Inferior parietal cortex (tissue), 1 donor: ENCODE results near the gene ANKRD40CL.
"Not testable (repeated sequence)": the region's sequence is repeated elsewhere in the genome, so short reads cannot be mapped to it uniquely, and the experiment has no call there.

Experiments
- DNase-seq: peaks from one replicate; pipeline ENCODE4 v3.0.0-alpha.2; 2016; ENCODE audit errors: extremely low spot score

ANKRD40CL gene, protein sequence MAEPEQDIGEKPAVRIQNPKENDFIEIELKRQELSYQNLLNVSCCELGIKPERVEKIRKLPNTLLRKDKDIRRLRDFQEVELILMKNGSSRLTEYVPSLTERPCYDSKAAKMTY

DNA sequence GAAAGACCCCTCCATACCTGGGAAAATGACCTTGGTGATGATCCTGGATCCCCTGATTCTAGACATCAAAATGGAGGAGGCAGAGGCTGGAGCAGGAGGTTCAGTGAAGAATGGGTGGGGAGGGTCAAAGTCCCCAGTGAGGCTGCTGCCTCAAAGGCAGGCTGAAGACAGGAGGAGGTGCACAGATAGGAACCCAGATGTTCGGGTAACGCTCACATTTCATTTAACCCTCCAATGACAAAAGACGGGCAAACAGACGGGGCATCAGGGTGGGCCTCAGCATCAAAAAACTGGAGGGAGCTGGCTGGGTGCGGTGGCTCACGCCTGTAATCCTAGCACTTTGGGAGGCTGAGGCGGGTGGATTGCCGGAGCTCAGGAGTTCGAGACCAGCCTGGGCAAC is at the start of gene ANKRD40CL:
Gene ANKRD40CL (minus strand): TSS at position 73 of the 400 bp plus-strand sequence. CDS start 605 bp downstream, outside the sequence.
- no peak for DNase-seq

DNA sequence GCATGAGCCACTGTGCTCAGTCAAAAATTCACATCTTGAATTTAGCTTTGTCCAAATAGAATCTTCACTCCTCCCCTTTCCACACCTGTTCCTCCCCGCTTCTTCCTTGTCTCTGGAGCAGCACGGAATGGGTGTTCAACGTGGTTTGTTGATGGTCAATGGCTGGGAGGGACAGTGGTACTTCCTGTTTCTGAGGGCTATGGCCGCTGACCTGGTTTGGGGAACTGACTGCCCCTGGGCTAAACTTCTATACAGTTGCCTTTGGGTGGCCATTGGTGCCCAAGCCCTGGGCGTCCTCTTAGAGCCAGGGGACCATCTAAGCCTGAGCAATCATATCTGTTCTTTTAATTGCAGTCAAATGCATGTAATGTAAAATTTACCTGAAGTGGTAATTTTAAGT is 49.0 kb upstream of the ANKRD40CL start:
- DNase-seq, result no peak

DNA sequence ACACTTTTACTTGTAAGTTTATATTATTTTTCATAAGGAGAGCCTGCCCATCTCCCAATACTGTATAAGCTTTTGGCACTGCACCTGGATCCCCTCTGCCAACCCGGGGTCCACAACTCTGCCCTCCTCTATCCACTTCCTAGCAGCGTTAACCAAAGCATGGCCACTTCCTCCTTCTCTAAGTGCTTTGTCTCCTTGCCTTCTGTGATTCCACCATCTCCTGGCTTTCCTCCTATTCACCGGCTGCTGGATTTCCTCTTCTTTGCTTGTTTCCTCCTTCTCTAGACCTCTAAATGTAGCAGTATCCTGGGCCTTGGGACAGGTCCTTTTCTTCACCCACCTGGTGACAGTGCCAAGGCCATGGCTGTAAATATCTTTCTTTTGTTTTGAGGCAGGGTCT is 48.1 kb upstream of the ANKRD40CL start:
- no peak for DNase-seq

DNA sequence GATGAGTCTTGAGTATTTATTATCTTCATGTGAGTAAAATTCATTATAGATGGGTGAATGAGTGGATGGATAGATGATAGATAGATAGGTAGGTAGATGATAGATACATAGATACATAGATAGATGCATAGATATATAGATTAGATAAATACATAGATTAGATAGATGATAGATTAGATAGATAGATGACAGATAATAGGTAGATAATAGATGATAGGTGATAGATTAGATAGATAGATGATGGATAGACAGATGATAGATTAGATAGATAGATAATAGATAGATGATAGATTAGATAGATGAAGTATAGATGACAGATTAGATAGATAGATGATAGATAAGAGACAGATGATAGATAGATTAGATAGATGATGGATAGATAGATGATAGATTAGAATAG is 46.3 kb upstream of the ANKRD40CL start:
- DNase-seq, result no peak

DNA sequence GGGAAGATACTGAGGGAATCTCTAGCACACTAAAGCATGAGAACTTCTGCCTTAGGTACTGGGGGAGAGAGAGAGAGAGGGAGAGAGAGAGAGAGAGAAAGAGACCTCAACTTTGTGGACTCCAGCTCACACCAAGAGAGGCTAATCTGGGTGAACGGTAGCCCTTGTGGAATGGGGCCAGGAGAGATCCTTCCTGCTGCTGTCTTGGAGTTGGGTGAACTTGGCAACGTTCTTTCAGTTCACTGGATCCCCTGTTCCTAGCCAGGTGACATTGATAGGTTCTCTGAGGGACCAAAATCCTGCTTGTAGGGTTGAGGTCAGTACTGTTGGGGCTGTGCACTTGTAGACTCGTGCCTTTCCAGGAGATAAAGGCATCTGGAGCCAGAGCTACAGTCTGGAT is 41.6 kb upstream of the ANKRD40CL start:
- DNase-seq, result no peak

DNA sequence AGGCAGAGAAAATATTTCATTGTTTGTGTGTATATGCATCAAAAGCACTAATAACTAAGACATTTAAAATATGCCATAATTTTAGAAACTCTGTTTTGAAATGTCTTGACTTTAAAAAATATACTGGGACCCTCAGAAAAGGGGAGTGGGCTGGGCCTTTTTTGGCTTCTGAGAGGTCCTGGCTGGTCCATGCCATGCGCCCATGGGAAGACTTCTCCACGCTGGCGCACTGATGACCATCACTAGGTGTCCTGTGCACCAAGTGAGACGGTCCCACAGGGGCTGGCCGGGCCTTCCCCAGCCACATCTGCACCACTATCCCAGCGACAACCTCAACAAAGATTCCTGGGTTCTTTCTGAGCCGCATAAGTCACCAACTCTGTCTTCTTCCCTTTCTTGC is 41.1 kb upstream of the ANKRD40CL start:
- no peak for DNase-seq

DNA sequence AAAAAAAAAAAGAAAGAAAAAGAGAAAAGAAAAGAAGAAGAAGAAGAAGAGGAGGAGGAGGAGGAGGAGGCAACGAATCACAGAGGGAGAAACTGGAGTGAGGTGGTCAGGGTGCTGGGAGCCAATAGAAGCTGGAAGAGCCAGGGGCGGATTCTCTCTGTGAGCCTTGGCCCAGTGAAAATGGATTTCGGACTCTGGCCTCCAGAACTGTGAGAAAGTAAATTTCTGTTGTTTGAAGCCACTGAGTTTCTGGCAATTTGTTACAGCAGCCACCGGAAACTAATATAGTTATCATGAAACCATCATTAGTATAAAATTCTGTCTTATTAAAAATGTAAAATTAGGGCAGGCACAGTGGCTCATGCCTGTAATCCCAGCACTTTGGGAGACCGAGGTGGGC is 40.4 kb upstream of the ANKRD40CL start:
- no peak for DNase-seq

DNA sequence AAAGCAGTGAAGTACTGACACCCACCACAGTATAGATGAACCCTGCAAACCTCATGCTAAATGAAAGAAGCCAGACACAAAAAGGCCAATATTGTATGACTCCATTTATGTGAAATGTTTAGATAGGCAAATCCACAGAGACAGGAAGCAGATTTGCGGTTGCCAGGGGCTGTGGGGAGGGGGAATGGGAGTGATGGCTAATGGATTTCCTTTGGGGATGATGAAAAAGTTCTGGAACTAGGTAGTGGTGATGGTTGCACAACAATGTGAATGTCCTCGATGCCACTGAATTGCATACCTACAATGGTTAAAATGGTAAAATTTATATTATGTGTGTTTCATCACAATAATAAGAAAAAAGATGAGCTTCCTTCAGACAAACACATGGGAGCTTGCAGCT is 39.7 kb upstream of the ANKRD40CL start:
- DNase-seq, result no peak

DNA sequence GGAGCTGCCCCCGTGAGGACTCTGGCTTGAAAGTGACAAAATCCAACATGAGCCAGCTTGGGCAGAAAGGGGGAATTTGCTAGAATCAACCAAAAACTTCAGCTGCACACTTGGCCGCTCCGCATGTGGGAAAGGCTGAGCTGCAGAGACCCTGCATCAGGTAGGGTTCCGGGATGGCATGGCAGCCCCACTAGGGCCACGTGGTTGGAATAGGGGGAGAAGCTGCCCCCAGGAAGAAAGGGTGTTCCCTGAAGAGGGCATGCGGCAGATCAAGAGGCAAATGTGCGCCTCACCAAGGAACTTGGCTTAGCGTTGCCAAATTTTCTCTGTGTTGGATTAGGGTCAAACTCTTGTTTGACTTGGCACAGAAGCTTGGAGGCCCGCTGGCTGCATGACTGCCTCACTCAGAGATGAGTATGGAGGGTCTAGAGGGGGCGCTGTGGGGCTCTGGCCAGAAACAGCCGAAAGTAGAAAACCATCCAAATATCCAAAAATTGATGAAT is 38.9 kb upstream of the ANKRD40CL start:
- no peak for DNase-seq

DNA sequence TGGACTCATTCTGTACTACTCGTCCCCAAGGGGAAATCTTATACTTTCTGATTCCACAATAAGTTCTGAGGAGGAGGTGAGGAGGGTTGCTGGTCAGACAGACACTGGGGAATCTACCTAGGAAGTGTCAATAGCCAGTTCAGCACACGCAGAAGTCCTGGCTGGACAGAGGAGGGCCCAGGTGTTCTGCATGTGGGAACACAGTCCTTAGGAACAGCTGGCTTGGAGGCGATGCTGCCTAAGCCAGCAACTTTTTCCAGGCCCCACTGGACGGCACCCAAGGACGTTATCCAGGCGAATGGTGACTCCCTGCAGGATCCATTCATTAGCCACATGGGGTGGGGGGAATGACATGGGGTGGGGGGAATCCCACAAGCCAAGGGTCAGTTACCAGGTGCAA is 38.2 kb upstream of the ANKRD40CL start:
- no peak for DNase-seq

DNA sequence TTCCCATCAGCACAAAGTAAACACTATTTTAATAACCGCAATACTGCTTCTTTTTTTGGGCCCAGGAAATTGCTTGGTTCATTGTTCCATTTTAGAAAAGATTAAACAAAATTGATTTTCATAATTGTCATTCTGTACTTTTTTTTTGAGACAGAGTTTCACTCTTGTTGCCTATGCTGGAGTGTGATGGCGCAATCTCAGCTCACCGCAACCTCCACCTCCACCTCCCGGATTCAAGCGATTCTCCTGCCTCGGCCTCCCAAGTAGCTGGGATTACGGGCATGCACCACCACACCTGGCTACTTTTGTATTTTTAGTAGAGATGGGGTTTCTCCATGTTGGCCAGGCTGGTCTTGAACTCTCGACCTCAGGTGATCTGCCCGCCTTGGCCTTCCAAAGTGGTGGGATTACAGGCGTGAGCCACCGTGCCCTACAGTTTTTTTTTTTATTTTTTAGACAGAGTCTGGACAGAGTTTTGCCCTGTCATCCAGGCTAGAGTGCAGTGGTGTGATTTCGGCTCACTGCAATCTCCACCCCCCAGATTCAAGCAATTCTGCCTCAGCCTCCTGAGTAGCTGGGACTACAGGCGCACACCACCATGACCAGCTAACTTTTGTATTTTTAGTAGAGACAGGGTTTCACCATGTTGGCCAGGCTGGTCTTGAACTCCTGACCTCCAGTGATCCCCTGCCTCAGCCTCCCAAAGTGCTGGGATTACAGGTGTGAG is 37.6 kb upstream of the ANKRD40CL start:
- DNase-seq, result not testable (repeated sequence)

DNA sequence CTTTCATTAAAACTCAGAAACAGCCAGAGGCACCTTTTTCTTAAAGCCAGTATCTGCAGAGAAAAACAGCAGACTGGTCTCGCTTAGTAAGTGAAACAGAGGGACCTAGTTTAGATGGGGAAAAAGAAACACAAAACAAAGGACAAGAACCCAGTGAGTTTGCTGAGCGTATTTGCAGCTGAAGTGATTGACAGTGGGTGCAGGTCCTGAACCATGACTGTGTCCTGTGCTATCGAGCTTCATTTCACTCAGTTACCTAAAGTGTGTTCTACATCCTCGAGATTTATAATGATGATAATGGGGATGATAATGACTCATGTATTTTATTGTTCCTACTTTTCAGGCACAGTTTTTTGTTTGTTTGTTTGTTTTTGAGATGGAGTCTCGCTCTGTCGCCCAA is 36.4 kb upstream of the ANKRD40CL start:
- DNase-seq, result no peak

DNA sequence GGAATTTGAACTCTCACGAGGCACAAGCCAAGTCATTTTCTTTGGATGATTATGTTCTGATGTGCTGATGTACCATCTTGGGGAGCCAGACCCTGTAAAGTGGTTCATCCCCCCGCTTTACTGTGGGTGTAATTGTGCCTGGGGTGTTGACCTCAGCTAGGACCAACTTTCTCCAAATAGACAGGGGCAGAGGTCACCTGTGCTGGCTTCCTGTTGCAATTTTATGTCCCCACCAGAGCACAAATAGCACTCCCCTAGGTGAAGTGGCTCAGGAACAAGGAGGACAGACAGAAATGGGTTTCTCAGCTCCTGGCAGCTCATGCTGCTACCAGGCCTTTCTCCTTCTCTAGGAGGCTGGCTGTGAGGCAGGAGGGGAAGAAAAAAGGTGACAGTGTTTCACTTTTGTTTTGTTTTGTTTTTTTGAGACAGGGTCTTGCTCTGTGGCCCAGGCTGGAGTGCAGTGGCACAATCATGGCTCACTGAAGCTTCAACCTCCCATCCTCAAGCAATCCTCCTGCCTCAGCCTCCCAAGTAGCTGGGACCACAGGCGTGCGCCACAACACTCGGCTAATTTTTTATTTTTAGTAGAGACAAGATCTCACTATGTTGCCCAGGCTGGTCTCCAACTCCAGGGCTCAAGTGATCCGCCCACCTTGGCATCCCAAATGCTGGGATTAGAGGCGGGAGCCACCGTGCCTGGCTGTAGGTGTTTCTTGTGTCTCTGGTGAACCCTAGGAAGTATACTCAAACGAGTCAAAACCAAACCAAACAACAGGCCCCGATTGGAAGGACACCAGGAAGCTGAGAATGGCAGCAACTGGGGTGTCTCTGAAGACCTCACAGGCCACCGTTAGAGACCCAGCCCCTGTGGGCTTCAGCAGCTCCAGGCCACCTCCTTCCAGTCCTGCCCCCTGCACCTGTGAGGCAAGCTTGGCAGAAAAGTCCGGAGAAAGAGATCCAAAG is 35.6 kb upstream of the ANKRD40CL start:
- no peak for DNase-seq

DNA sequence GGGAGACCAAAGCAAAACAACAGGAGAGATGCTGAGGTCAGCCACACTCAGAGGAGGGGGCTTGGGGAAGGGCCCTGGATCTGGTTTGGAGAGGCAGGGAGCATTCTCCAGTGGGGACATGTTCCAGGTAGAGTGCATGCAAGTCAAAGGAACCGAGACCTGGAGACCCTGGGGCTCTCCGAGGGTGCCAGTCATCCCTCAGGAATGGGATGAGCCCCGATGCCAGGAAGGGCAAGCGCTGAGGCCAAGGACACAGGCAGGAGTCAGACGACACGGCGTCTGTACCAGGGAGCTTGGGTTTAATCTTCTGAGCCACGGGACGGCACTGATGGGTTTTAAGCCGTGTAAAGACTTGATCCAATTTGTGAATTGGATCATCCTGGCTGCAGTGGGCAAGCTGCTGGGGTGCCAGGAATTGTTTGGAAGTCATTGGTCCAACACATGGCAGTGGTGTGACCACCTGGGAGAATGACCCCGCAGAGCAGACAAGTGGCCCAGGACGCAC is 32.9 kb upstream of the ANKRD40CL start:
- no peak for DNase-seq

DNA sequence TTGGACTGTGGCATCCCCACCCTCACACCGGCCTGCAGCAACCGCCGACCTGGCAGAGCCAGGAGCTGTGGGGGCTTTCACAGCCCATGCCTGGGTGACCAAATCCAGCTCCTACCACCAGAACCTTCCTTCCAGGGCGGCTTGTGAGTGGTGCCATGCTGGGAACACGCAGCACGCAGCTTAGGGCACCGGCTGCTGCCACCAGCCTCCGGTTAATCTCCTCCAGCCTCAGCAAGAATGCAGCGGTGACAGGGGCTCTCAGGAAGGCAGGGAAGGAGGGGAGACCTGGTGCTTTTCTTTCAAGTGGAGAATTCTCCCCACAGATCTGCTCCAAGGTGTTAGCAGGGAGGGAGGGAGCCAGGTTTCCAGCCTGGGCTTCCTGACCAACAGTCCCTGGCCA is 32.3 kb upstream of the ANKRD40CL start:
- no peak for DNase-seq

DNA sequence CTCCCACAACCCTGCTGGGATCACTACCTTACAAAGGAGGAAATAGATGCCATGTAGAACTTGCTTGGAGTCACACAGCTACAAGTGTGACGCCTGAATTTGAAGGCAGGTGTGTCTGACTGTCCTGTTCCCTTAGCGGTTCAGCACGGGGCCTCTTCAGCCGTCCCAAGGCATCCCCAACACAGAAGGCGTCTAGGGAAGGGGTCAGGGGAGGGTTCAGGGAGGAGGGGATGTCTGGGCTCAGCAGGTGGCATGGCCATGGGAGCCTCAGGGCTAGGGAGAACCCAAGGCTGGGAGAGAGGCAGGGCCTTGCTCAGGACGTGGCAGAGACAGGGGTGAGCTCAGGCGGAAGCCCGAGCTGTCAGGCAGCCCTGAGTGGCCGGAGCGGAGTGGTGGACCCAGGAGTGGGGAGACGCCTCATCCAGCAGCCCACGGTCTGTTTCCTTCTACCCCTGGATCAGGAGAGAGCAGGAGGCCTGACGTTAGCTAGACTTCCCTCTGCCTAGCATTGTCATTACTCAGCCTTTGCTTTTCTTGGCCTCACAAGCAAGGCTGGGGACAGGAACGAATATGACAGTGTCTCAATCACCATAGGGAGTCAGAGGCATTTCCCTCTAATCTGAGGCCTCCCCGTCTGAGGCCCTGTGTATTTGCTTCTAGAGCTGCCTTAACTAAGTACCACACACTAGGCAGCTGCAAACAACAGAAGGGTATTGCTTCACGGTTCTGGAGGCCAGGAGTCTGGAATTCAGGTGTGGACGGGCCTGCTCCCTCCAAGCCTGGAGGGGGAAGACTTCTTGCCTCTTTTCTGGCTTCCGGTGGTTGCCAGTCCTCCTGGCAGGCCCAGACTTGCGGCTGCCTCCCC is 31.3 kb upstream of the ANKRD40CL start:
- DNase-seq, result no peak

DNA sequence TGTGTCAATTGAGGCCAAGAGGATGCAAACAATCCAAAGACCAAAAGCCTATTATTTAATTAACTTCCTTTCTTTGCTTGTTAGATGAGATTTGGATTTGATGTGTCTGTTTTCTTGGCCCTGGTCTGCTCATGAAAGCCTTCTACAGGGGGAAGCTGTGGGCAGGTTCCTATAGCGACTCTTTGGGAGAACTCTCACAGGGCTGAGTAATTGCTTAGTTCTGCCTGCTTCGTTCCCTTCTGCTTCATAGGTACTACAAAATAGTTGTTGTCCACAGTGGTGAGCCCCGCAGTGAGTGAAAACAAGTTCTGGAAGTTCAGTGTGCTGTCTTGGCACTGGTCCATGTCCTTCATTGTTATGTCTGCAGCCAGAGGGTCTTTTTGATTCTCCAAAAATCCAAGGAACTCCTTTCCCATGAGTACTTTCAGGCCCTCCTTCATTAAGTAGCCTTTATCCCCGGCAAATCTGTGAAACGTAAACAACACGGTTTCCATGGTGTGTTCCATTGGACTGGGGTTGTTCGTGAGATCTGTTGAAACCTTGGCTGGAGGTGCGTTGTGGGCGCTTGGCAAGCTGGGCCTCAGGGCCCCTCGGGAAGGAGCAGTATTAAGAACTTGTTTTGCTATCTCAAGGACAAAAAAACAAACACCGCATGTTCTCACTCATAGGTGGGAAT is 30.0 kb upstream of the ANKRD40CL start:
- no peak for DNase-seq

DNA sequence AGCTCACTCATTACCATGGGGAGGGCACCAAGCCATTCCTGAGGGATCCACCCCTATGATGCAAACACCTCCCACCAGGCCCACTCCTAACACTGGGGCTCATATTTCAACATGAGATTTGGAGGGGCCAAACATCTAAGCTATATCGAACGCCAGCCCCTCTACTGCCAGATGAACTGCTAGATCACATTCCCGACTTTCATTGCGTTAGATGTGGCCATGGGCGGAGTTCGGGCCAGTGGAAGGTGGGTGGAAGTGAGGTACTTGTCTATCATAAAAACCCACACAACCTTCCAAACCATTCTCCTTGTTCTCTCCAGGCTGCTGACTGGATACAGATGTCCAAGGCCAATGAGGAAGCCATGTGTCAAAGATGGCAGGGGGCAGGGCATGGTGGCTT is 27.0 kb upstream of the ANKRD40CL start:
- no peak for DNase-seq

DNA sequence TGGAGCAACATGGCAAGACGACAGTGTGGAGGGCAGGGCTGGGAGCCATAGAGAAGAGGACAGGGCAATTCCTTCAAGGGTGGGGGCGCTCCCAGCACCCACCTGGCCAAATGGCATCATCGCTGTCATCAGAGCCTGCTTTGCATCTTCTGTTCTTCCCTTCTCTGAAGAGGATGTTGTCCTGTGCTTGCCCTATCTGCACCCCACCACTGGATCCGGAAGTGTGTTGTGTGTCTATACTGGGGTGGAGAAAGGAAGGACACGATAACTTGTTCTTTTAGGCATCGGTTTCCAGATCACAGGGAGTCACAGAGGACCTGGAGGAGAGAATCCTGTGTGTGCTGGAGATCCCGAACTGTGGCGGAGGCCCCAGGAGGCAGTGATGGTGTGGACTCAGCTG is 25.7 kb upstream of the ANKRD40CL start:
- no peak for DNase-seq

DNA sequence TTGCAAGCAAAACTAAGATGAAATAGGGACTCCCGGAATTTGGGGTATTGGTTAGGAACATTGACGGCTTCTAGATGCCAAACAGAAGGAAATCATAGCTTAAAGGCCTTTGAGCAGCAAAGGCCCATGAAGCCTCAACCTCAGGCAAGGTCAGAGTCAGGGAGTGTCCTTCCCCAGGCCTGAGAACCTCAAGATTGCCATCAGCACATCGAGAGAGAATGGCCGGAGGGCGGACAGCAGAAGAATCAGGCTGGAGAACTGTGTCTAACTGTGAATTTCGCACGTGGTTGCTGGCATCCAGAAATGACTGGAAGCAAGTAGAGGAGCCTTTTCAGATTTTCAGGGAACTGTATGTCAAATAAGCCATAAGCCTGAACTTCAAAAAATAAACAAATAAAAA is 24.8 kb upstream of the ANKRD40CL start:
- no peak for DNase-seq

DNA sequence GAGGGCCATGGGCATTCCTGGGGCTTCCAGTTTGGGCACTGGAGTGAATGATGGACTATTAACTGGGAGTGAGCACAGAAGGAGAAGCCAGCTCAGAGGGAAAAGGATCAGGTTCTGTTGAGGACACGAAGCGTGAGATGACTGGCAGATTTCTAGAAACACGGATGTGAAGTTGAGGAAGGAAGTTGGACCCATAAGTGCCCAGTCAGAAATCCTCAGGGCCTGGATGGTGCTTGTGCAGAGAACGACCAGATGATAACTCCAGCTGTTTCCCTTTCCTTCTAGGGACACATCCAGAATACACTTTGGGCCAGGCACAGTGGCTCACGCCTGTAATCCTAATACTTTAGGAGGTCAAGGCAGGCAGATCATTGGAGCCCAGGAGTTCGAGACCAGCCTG is 23.3 kb upstream of the ANKRD40CL start:
- DNase-seq, result no peak
